ENCODE measurements around the gene WDR18. TPM values are rescaled to one million over a fixed set of nuclear protein-coding genes. Genes with fewer than 3 reads are reported as not detected.

Gene WDR18
- total RNA-seq, 2 donors from 2014 or later: 21.5 to 28.1 TPM

DNA sequence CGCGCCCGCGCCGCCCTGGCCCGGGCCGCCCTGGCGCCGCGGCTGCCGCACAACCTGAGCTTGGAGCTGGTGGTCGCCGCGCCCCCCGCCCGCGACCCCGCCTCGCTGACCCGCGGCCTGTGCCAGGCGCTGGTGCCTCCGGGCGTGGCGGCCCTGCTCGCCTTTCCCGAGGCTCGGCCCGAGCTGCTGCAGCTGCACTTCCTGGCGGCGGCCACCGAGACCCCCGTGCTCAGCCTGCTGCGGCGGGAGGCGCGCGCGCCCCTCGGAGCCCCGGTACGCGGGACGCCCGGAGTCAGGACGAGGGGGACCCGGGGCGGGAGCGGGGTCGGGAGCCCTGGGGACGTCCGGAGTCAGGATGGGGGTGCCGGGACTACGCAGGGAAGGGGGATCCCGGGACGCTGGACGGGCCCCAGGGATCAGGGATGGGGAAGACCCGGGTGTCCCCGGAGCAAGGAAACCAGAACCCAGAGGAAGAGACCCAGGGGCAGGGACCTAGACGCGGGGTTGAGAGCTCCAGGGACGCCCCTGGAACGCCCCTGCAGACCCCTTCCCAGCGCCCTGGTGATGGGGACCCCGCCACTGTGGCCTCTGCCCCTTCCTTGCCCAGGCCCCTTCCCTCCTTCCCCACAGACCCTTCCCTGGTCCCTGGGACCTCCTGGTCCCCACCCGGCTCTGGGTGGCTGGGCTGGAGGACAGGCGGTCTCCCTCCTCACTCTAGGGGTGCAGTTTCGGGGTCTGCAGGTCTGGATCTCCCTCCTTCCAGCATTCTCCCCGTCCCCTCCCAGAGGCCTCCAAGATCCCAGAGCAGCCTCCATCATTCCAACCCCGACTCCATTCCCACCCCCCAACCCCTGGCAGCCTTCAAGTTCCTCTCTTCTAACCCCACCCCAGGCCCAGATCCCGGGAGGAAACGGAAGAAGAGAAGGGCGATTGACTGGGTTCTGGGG is 16.7 kb downstream of the WDR18 start:
- DNase-seq (no peak), ATAC-seq (peak; percentile 1)
- intact Hi-C loops (cut with DNase I, micrococcal nuclease): no loop called here

DNA sequence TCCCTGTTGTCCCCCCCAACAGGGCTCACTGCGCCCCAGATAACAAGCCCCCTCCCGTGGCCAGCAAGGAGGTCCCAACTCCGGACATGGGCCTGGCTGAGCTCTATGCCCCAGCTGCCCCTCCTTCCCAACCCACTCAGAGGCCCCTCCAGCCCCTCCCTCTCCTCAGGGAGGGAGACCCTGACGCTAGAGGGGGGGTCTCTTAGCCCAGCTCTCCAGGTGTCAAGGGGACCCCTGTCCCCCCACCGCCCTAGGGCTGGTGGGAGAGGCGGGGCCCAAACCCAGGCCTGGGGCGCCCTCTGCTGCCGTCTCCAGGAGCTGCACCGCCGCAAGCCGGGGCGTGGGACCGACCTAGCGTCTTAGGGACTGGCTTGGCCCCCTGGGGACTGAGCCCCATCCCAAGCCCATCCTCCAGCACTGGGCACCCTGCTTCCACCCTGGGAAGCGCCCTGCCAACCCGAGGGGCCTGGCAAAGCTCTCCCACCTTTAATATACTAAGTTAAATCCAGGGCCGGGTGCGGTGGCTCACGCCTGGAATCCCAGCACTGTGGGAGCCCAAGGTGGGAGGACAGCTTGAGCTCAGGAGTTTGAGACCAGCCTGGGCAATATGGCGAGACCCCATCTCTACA is 17.5 kb downstream of the WDR18 start:
- DNase-seq (peak in 1 of 2 donors; percentile 68), ATAC-seq (peak; percentile 68)
- intact Hi-C loops (cut with DNase I, micrococcal nuclease): no loop called here

DNA sequence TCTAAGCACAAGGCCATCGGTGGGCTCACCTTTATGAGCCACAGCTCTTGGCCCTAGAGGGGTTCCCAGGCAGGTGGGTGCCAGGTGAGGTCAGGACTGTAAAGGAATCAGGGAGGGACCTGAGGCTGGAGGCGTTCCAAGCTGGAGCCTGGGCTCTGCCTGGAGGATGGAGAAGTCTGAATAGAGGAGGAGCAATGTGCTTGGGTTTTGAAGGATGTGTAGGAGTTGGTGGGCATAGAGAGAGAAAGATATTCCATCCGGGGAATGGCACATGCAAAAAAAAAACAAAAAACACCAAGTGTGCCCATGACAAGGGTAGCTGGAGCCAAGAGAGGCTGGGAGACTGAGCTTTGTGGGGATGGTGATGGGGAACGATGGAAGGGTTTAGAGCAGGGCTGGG is 18.5 kb downstream of the WDR18 start:
- no peak for ATAC-seq
- no peak for DNase-seq
- intact Hi-C loops (cut with DNase I, micrococcal nuclease): no loop called here

DNA sequence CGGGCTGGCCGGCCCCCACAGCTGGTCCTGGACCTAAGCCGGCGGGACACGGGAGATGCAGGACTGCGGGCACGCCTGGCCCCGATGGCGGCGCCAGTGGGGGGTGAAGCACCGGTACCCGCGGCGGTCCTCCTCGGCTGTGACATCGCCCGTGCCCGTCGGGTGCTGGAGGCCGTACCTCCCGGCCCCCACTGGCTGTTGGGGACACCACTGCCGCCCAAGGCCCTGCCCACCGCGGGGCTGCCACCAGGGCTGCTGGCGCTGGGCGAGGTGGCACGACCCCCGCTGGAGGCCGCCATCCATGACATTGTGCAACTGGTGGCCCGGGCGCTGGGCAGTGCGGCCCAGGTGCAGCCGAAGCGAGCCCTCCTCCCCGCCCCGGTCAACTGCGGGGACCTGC is 19.1 kb downstream of the WDR18 start:
- intact Hi-C loops (cut with DNase I, micrococcal nuclease): no loop called here
- ATAC-seq: no peak
- DNase-seq: no peak

DNA sequence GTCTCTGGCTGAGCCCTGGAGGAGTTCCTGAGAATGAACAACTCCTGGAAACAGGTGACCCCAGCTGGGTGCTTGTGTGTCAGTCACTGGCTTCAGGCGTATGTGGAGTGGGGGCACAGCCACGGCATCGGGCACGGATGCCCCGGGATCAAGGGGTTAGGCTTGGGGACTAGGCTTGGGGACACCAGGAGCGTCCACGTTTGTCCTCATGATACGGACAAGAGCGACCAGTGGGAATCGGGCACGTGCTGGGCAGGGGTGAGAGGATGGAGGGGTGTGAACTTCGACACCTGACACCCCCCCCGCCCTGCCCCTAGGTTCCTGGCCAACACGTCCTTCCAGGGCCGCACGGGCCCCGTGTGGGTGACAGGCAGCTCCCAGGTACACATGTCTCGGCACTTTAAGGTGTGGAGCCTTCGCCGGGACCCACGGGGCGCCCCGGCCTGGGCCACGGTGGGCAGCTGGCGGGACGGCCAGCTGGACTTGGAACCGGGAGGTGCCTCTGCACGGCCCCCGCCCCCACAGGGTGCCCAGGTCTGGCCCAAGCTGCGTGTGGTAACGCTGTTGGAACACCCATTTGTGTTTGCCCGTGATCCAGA is 20.2 kb downstream of the WDR18 start:
- DNase-seq (no peak), ATAC-seq (no peak)
- intact Hi-C loops (cut with DNase I, micrococcal nuclease): no loop called here

DNA sequence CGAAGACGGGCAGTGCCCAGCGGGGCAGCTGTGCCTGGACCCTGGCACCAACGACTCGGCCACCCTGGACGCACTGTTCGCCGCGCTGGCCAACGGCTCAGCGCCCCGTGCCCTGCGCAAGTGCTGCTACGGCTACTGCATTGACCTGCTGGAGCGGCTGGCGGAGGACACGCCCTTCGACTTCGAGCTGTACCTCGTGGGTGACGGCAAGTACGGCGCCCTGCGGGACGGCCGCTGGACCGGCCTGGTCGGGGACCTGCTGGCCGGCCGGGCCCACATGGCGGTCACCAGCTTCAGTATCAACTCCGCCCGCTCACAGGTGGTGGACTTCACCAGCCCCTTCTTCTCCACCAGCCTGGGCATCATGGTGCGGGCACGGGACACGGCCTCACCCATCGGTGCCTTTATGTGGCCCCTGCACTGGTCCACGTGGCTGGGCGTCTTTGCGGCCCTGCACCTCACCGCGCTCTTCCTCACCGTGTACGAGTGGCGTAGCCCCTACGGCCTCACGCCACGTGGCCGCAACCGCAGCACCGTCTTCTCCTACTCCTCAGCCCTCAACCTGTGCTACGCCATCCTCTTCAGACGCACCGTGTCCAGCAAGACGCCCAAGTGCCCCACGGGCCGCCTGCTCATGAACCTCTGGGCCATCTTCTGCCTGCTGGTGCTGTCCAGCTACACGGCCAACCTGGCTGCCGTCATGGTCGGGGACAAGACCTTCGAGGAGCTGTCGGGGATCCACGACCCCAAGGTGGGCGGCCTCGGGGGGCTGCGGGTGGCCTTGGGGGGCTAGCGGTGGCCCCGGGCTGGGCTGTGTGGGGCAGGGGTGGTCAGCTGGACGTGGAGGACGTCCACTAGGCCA is 20.9 kb downstream of the WDR18 start:
- ATAC-seq (no peak), DNase-seq (no peak)
- intact Hi-C loops (cut with DNase I, micrococcal nuclease): no loop called here

DNA sequence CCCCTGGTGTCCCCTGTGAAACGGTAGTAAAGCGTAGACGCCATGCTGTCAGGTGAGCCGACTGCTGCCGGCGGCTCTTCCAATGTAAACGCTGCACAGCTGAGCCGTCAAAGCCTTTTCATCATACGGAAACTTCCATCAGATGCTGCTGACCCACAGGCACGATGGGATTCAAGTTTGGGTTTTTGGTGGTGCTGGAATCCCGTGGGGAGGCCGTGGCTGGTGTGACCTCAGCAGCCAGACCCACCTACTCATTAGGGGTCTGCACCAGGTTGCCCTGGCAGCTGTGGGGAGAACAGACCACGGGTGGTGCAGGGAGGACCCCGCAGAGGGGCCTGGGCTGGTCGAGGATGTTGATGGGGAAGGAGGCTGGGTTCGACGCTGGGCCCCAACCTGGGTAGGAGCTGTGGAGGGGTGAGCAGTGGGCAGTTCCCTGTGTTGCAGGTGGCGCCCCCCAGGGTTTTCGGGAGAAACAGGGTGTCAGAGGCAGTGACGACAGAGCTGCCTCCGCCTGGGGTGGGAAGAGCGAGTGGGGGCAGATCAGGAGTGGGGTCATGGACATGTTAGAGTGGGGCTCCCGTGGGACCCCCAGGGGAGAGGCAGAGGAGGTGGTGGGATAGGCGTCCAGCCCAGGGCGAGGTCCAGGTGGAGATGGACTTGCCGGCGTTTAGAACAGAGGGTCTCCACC is 22.7 kb downstream of the WDR18 start:
- DNase-seq: no peak
- intact Hi-C loops (cut with DNase I, micrococcal nuclease): no loop called here
- ATAC-seq: no peak

DNA sequence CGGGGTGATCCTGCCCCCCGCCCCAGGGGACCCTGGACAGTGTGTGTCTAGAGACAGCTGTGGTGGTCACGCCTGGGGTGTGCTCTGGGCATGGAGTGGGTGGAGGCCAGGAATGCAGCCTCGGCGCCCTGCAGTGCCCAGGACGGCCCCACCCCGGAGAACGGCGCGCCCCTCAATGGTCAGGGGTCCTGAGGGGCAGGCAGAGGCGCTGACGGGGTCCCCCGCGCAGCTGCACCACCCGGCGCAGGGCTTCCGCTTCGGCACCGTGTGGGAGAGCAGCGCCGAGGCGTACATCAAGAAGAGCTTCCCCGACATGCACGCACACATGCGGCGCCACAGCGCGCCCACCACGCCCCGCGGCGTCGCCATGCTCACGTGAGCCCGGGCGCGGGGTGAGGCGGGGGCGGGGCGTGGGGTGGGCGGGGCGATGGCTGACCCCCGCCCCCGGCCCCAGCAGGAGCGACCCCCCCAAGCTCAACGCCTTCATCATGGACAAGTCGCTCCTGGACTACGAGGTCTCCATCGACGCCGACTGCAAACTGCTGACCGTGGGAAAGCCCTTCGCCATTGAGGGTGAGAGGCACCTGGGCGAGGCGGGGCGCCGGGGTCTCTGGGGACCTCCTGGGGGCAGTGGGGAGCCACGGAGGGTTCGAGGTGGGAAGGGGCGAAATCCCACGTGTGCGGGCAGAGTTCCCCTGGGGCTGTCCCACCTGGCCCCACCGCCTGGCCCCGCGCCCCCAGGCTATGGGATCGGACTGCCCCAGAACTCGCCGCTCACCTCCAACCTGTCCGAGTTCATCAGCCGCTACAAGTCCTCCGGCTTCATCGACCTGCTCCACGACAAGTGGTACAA is 23.5 kb downstream of the WDR18 start:
- ATAC-seq (no peak), DNase-seq (no peak)
- intact Hi-C loops (cut with DNase I, micrococcal nuclease): no loop called here

DNA sequence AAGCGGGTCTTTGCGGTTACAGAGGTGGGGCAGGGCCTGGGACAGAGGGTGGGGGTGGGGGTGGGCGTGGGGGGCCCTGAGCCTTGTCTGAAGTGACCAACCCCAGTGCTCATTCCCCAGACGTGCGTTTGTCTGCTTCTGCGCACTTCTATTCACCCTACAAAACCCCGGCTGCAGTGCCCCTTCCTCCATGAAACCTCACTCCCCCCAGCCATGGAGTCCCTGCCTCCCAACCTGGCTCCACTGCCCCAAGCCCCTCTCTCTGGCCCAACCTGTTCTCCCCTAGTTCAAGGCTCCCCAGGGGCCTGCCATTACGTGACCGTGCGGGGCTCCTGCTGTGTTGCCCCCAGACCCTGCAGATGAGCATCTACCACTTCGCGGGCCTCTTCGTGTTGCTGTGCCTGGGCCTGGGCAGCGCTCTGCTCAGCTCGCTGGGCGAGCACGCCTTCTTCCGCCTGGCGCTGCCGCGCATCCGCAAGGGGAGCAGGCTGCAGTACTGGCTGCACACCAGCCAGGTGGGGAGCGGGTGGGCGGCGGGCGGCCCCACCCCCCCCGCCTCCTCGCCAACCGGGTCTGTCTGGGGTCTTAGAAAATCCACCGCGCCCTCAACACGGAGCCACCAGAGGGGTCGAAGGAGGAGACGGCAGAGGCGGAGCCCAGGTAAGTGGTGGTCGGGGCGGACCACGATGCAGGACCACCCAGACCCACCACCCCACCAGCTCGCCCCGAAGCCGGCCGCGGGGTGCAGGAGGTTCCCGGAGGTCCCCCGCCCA is 24.3 kb downstream of the WDR18 start:
- DNase-seq (no peak), ATAC-seq (no peak)
- intact Hi-C loops (cut with DNase I, micrococcal nuclease): no loop called here

DNA sequence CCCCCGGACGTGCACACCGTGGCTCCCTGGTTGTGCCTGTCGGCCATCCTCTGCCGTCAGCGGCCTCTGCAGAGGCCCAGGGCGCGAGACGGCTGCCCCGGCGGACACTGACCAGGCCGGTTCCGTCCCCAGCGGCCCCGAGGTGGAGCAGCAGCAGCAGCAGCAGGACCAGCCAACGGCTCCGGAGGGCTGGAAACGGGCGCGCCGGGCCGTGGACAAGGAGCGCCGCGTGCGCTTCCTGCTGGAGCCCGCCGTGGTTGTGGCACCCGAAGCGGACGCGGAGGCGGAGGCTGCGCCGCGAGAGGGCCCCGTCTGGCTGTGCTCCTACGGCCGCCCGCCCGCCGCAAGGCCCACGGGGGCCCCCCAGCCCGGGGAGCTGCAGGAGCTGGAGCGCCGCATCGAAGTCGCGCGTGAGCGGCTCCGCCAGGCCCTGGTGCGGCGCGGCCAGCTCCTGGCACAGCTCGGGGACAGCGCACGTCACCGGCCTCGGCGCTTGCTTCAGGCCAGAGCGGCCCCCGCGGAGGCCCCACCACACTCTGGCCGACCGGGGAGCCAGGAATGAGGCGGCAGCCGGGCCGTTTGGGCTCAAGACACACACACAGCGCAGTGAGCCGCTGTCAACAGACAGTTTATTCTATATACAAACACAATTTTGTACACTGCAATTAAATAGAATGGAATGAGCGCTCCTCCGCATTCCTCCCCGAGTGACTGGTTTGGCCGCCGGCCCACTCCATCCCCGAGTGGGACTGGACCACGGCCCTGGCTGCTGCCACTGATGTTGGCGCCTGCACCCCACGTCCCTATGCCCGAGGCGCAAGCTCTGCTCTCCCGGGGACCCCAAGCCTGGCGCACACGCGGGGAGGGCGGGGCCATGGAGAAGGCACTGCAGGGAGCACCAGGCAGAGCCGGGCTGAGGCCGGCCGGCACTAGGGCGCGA is 25.2 kb downstream of the WDR18 start:
- intact Hi-C loops (cut with DNase I, micrococcal nuclease): no loop called here
- ATAC-seq: peak; percentile 10

DNA sequence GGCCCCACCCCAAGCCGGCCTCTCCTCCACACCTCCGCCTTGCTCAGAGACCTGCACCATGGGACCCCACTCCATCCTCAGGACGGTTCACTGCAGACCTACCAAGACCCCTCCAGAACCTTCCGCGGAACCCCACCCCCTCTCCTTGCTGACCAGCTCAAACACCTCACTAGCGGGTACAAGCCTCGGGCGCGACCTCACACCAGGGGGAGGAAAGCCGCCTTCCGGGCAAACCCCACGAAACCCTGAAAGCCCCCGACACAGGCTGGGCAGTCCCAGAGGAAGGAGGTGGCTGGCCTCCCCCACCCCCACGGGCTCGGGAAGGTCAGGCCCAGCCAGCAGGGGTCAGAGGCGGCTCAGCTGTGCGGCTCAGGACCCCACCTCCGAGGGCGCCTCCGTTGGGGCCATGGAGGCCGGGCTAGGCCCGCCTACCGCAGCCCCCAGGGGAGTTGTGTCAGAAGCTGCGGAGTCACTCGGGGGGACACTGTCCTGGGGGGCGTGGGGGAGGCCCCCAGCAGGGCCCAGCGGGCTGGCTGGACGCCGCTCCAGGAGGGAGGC is 25.9 kb downstream of the WDR18 start:
- intact Hi-C loops (cut with DNase I, micrococcal nuclease): no loop called here

More for the DNA sequence above, 25.2 kb downstream of the WDR18 start:
- DNase-seq: no peak

DNA sequence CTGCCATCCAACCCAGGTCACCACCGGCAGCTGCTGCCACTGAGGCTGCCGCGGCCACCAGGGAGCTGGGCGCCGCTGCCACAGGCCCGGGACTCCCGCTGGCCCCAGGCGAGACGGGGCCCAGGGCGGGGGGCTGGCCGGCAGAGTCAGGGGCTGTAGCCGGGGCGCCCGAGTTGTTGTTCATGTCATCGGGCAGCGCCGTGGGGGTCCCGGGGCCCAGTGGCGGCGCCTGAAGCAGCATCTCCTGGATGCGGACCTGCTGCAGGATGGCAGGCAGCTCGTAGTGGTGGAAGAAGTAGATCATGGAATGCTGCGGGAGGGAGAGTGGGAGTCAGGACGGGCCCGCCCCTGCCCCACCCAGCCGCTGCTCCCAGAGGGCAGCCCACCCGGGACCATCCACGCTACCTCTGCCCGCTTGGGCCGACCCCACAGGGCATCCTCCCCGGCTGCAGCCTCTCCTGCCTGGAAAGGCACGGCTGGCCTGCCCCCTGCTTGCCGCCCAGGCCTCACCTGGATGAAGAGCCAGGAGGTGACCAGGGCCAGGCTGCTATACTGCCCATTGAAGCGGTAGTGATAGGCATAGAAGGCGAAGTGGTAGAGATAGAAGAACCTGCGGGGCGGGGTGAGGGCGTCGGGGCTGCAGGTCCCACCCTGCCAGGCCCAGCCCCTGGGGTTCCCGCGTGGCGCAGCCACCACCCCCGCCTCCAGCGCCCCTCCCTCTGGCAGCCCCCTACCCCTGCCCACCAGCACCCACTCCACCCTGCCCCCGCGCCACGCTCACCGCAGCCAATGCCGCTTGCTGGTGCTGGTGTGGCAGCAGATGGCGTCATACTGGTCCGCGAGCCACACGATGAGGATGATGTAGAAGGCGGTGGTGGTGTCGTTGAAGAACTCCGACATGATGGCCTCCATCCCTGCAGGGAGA is 26.7 kb downstream of the WDR18 start:
- intact Hi-C loops (cut with DNase I, micrococcal nuclease): no loop called here
- ATAC-seq (no peak), DNase-seq (no peak)

More for the DNA sequence above, 25.9 kb downstream of the WDR18 start:
- ATAC-seq (no peak), DNase-seq (no peak)

DNA sequence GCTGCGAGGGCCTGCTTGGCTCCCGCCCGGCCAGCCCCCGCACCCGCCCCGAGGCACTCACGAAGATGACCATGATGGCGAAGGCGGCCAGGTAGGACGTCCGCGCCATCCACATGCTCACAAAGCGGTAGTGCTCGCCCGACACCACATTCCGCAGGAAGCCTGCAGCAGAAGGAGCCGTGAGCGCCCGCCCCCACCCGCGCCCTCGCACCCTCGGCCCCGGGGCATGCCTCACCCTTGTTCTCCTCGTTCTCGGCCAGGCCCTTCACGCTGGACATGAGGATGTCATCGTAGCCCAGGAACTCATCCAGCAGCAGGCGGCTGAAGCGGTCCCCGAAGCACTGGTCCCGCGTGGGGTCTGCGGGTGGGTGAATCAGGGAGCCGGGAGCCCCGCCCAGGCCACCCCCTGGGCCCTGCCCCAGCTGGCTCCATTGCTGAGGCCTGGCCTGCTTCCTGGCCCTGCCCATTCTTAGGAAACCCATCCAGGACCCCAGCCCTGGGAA is 27.7 kb downstream of the WDR18 start:
- DNase-seq: no peak
- intact Hi-C loops (cut with DNase I, micrococcal nuclease): no loop called here
- ATAC-seq: no peak

DNA sequence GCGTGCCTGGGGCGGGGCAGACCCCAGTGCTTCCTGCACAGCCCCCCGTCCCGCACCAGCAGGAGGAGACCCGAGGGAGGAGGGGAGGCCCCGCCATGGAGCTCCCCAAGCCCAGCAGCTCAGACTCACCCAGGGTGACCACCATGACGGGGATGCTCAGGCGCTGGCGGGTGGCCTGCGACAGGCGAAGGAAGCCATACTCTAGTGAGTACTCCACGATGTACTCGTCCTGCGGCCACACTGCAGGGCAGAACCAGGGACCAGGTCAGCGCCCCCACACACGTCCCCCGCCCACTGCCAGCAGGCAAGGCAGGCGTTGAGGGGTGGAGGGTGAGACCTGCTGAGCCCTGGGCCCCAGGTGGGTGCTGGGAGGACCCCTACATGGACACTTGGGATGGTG is 28.2 kb downstream of the WDR18 start:
- DNase-seq (no peak), ATAC-seq (no peak)
- intact Hi-C loops (cut with DNase I, micrococcal nuclease): no loop called here

Measured in left colon (tissue), 2 donors.